HG02571 (cell line): Measurements from ENCODE around the gene WIPI1.
"Not testable (repeated sequence)": the region's sequence is repeated elsewhere in the genome, so short reads cannot be mapped to it uniquely, and the experiment has no call there.

Experiments
- ATAC-seq: cut with Tn5 transposase; IDR thresholded peaks from one replicate; pipeline ENCODE4 v1.9.1; 2021; ENCODE audit warnings: mild to moderate bottlenecking, moderate library complexity; ENCODE audit not compliant: unreplicated experiment

The WIPI1 gene

DNA sequence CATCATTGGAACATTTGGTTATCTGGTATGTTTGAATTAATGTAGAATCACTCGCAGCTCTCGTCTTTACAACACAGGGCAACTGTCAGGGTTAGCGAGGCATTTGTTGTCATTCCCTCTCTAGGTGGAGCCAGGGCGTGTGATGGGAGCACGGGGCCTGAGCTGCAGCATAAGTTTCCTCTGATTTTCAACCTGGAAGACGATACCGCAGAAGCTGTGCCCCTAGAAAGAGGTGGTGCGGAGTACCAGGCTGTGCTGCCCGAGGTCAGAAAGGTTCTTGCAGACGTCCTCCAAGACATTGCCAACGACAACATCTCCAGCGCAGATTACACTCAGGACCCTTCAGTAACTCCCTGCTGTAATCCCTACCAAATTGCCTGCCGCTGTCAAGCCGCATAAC lies 37.2 kb downstream of the WIPI1 start:
- ATAC-seq, result no peak

DNA sequence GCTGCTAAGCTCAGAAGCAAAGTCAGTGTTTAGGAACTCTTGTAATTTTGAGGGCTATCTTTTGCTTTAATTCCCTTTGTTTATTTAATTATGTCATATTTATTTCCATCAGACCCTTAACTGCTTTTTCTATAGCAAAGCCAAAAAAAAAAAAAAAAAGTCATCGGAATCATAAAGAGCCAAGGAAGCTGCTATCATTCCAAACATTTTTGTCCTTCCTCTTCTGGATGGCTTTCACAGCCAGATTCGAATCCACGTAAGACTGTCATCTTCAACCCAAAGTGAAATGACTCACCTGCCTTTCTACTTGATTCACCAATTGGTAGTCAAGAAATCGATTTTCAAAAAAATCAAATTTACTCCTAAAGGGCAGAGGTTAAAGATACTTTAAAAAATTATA lies 38.4 kb downstream of the WIPI1 start:
- ATAC-seq, result no peak

DNA sequence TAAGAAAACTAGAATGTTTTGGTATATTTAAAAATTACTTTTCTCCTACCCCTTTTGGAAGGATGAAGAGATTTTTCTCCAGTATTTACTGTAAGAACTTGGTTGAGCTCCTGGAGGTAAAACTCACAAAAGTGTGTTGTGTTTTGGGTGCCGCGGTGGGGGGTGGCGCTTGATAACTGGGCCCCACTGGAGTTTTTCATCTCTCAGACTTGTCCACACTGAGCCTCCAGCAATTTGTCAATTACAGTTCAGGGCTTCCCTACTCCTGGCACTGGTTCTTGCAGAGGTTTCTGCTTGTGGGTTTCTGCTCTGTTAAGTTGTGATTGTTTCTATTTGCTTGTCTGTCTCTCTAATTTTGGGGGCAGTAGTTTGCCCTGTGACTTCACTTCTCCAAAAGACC lies 40.0 kb downstream of the WIPI1 start:
- no peak for ATAC-seq

DNA sequence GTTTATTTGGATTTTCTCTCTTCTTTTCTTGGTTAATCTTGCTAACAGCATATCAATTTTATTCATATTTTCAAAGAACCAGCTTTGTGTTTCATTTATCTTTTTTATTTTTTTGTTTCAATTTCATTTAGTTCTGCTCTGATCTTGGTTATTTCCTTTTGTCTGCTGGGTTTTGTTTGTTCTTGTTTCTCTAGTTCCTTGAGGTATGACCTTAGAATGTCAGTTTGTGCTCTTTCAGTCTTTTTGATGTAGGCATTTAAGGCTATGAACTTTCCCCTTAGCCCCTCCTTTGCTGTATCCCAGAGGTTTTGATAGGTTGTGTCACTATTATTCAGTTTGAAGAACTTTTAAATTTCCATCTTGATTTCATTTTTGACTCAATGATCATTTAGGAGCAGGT lies 42.4 kb downstream of the WIPI1 start:
- not testable (repeated sequence) for ATAC-seq

DNA sequence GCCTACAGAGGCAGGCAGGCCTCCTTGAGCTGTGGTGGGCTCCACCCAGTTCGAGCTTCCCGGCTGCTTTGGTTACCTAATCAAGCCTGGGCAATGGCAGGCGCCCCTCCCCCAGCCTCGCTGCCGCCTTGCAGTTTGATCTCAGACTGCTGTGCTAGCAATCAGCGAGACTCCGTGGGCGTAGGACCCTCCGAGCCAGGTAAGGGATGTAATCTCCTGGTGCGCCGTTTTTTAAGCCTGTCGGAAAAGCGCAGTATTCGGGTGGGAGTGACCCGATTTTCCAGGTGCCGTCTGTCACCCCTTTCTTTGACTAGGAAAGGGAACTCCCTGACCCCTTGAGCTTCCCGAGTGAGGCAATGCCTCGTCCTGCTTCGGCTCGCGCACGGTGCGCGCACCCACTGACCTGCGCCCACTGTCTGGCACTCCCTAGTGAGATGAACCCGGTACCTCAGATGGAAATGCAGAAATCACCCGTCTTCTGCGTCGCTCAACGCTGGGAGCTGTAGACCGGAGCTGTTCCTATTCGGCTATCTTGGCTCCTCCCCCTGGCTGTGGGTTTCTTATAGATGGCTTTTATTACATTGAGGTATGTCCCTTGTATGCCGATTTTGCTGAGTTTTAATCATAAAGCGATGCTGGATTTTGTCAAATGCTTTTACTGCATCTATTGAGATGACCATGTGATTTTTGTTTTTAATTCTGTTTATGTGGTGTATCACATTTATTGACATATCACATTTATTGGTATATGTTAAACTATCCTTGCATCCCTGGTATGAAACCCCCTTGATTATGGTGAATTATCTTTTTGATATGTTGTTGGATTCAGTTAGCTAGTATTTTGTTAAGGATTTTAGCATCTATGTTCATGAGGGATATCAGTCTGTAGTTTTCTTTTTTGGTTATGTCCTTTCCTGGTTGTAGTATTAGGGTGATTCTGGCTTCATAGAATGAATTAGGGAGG lies 43.4 kb downstream of the WIPI1 start:
- not testable (repeated sequence) for ATAC-seq

DNA sequence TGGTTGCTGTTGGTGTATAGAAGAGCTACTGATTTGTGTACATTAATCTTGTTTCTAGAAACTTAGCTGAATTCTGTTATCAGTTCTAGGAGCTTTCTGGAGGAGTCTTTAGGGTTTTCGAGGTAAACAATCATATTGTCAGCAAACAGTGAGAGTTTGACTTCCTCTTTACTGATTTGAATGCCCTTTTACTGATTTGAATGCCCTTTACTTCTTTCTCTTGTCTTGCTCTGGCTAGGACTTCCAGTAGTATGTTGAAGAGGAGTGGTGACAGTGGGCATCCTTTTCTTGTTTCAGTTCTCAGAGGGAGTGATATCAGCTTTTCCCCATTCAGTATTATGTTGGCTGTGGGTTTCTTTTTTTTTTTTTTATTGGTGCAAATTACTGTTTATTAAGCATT lies 49.6 kb downstream of the WIPI1 start:
- ATAC-seq, result not testable (repeated sequence)

DNA sequence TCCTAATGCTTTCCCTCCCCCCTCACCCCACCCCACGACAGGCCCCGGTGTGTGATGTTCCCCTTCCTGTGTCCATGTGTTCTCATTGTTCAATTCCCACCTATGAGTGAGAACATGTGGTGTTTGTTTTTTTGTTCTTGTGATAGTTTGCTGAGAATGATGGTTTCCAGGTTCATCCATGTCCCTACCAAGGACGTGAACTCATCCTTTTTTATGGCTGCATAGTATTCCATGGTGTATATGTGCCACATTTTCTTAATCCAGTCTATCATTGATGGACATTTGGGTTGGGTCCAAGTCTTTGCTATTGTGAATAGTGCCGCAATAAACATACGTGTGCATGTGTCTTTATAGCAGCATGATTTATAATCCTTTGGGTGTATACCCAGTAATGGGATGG lies 53.5 kb downstream of the WIPI1 start:
- not testable (repeated sequence) for ATAC-seq

DNA sequence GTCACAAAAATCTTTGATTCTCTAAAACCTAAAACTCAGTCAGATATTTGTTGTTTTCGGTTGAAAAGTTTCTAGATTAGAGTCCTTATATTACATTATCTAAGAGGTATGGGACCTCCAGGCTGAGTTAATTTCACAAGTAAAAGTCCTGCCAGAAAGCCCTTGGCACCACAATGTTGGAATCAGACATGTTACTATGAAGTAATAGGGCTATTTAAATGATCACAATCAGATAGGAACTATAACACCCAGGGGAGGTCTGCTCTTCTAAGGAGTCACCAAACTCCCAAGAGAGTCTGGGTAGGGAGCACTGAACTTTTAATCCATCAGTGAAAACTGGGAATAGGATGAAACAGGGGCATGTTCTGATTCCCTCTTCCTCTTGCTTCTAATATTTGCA lies 54.2 kb downstream of the WIPI1 start:
- no peak for ATAC-seq

DNA sequence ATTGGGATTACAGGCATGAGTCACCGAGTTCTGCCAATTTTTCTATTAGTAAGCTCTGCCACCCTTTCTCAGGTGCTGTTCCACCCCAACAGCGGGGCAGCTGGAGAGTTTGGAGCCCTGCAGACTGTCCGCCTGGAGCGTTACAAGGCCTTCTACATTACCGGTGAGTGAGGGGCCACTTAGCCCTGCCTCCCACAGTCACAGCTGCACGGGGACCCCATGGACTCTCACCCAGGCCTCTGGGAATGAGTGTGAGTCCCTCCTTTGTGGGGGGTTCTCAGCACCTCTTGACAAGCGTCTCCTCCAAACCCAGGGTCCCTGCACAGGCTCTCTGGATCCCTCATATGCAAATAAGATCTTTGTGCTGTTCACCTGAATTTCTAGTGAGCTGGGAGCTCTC lies 56.0 kb downstream of the WIPI1 start:
- no peak for ATAC-seq

DNA sequence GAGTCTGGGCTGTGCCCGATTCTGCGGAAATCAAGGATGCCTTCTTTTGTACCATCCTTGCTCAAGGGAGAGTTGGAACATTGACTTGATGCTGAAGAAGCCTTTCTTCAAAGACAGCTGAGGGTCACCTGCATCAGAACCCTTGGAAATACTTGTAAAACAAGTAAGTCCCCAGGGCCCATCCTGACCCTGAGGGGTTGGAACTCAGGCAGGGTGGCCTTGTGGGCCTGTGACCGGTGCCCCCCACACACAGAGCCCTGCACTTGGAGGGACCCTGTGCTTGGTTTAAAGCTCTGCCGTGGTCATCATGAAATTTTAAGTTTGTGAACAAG lies 56.9 kb downstream of the WIPI1 start:
- ATAC-seq, result no peak

DNA sequence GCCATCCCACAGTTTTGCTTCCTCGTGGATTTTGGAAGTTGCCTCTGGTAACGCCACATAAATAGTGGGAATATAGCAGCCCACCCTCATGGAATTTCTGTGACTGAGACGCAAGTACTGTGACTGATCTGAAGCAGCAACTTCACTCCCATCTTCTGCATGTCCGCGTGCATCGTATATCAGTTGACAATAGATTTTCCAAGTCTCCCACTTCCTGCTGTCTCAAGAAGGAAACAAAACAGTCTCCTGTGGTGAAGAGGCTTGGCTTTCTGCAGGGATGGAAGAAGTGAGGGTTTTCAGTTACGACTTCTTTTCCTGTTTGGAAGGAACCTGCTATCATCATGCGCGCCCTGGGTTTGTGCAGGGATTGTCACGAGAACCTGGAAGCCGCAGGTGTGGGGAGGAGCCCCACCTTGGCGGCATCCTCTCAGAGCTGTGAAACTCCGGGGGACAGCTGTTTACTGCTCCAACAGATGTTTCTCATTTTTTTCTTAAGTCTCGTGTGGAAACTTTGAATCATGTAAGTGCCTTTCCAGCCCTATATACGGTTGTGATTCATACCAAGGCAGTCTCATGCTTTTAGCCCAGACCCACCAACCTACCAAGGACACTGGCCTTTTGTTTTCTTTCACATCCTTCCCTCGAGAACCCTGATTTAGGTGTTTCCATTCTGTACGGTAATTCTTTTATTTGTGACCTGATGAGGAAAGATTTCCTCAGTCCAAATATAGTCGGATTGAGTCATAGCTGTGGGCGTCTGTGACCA lies 57.5 kb downstream of the WIPI1 start:
- ATAC-seq, result no peak

DNA sequence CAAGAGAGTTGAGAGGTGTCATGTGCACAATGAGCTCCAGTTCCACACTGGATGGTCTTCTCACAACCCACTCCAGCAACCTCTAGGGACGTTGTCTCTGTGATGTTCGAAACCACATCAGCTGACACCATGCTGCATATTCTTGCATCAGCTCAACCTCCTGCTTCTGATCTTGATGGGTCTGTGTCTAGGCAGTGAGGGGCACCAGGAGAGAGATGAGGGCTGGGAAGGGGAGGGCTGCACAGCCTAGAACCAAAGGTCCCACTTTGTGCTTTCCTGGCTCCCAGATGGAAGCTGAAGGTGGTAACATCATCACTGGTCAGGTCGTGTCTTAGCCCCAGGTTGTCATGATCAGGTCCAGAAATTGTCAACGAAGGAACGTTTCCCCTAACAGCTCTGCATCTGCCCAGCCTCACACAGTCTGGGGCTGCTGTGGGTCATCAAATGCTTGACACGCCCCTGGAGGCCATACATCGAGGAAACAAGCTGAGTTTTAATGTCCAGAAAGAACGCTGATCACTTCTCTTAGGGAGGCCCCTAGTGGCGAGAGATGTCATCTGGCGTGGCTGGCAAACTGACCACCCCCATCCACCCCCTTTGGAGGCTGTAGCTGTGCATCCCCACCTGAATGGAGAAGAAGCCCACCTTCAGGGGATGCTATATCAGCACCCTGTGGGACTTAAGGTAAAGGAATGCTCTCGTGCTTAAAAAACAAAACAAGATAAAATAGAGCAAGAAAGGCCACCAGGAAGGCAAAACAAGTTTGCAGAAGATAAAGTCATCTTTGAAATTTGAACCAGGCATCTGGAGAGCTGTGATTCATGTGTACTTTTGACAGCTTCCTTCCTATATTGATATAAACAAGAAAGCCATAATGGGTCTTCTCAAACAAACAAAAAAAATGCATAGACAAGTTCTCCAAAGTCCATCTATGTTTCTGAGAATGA lies 58.3 kb downstream of the WIPI1 start:
- ATAC-seq, result peak; percentile 65

DNA sequence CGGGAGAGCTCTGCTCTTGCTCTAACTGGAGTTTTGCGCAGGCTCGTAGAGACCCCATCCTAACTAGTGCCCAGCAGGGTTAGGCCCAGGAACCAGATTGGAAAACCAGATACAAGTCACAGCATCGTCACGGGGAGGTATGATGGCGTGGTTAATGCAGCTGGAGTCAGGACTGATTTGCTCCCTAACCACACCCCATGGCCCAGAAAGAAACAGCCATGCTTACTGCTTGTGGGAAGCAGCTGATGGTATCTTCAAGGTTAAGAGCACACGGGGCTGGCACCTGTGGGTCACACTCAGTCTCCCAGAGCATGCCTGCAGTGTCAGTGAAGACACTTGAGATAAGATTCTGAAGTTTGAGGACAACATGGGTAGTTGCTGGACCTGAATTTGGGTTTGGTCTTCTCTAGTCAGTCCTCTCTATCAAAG lies 60.2 kb downstream of the WIPI1 start:
- ATAC-seq, result no peak

DNA sequence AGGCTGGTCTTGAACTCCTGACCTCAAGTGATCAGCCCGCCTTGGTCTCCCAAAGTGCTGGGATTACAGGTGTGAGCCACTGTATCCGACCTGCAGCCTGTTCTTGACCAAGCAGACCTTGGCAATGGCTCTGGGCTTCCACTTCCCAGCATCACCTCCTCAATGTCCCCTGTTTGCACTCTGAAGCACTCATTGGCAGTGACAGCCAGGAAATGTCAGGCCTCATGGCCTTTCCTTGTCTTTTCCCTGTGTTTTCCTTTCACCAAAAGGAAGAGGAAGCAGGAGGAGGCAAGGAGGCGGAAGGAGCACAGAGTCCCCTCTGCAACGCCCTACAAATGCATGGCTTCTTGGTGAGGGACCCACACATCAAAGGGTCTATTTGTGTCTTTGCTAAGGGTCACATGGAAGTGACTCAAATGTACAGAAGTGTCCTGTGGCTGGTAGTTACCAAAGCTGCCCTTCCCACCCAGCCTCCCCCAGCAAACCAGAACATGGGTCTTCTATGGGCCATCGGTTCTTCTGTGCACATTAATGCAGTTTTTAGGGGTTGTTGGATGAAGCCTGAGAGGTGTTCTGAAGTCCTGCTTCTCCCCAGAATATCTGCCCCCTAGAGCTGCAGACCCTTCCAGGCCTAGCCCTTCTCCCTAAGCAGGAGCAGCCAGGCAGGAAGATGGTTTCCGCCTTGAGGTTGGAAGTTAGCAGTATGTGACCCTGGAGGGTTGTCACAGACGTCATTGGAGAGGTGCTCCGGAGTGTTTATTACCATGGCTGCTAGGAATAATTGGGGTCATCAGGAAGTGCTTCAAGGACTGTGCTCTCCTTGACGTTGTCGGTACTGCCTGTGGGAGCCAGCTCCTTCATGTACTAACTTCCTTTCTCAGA lies 60.8 kb downstream of the WIPI1 start:
- ATAC-seq, result no peak

DNA sequence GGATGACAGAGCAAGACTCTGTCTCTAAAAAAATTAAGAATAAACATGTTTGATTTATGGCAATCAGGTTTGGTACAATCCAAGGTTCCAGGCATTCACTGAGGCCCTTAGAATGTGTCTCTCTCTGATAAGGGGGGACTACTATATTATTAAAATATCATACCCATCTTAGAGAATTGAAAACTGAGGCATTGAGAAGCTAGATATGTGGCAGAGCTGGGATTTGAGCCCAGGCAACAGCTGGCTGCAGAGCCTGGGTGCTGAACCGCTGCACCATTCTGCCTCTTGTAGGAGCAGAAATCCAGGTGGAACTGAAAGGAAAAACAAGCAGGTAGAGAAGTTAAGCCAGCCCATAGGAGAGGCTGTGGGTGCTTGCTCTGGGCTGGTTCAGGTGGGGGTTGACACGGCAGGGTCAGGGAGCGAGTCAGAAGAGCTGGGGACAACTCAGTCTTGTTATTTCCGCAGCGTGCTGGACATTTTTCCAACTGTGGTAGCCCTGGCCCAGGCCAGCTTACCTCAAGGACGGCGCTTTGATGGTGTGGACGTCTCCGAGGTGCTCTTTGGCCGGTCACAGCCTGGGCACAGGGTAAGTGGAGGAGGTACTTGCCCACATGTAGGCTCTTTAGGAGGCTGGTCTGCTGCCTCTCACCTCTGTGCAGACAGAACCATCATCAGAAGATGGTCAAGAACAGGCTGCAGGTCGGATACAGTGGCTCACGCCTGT lies 62.5 kb downstream of the WIPI1 start:
- ATAC-seq, result no peak

DNA sequence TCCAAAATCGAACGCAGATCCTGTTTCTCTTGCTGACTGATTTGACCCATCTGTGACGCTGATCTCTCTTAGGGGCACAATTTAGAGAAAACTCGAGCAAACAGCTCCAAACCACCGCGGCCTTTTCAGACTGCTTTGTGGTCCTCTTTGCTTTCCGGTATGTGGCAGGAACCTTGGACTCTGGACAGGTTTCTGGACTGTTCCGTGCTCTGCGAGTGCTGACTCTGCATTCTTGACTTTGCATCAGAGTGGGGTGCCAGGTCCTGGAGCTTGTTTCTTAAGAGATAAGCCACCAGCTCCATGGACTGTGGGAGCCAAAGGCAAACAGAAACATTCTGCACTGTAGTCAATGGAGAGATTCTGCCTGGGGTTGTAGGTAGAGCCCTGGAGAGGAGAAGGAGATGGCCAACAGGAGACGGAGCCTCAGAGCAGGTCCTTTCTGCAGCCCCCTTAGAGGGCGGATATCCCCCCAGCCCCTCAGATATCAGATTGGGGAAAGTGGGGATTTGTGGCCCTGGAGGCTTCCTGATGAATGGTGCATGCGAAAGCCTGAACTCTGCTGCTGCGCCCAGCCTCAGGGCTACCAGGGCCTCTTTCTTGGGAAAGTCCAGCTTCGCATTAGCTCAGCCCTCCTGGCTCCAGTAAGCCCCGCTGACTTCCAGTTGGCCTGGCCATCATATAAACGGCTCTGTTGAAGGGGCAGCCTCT lies 65.6 kb downstream of the WIPI1 start:
- no peak for ATAC-seq

DNA sequence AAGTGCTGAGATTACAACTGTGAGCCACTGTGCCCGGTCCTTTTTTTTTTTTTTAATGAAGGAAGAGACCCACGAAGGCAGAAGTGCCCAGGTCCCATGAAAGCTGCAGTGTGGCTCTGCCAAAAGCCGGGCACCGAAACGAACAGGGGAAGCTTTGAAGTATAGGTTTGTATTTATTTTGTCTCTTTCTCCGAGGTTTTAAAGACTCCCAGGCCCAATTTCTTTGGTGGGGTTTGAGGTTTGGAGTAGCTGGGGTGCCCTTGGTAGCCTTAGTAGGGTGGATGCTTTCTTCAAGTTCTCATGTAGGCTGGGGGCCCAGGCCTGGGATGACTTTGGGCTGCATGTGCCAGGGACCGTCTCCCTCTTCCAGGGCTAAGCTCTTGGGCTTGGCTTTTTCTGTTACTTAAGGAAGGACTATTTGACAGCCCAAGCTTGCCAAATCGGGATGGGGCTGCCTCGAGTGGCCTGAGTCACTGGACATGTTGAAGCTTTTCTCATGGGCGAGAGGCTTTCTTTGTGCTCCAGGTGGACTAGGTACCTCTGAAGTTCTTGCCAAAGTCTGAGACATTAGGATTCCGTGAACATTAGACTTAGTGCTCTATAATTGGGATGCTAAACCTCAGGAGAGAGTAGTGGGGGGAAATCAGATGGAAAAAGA lies 66.3 kb downstream of the WIPI1 start:
- no peak for ATAC-seq

DNA sequence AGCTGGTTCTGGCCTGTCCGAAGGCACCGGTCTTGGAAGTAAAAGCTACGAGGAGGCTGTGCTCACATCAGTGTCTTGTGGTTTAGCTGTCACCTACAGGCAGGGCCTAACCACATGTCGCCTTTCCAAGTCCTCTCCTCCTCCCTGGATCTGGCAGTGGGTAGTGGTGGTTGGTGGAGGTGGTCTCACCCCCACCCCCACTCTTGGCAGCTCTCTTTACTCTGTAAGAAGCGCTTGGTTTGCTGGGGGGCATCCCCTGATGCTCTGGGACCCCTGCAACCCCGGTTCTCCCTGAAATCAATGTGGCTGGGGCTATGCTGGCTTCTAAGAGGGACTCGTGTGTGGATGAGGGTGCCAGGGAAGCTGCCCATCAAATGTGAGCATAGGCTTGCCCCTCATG lies 68.3 kb downstream of the WIPI1 start:
- no peak for ATAC-seq
